Panc1 (cell line): Measurements from ENCODE around the gene TSPAN2. TPM values are rescaled to one million over a fixed set of nuclear protein-coding genes. Genes with fewer than 3 reads are reported as not detected.
A peak's percentile ranks its signal among the peaks of the same experiment; 100 is the strongest.

Experiments
- ATAC-seq: fragments of 200-7000 bp; cut with Tn5 transposase; 2 replicates; pipeline ENCODE4 v1.9.1; 2020; ENCODE audit warnings: mild to moderate bottlenecking, moderate library complexity
- BruUV-seq: library from RNA; stranded (reverse); fragments of 400-500 nt; replicated peaks from 2 replicates; lab custom pipeline; 2021; lab: Mats Ljungman, UMichigan
- CTCF ChIA-PET: fragments of 300-600 bp; sonication (Branson Sonifier 250); formaldehyde crosslinking; loops from one replicate; lab custom pipeline; 2022; ENCODE audit warnings: antibody characterized with exemption; lab: Charles Lee
- POLR2A ChIA-PET: fragments of 300-600 bp; sonication (Branson Sonifier 250); formaldehyde crosslinking; loops from one replicate; lab custom pipeline; 2022; ENCODE audit warnings: antibody characterized with exemption; lab: Charles Lee
- DNase-seq: peaks from one replicate; pipeline ENCODE4 v3.0.0-alpha.2; 2010; ENCODE audit warnings: low read depth, low spot score
- H3K27ac ChIP-seq: 2 replicates; pipeline ENCODE4 v1.5.1; 2011; ENCODE audit warnings: mild to moderate bottlenecking, low read length, inconsistent platforms
- H3K27me3 ChIP-seq: fragments of 200-500 bp; sonication (Bioruptor generic); 2 replicates; pipeline ENCODE4 v1.6.0; 2014; ENCODE audit warnings: low read length, inconsistent platforms; ENCODE audit not compliant: control insufficient read depth, insufficient read depth
- H3K36me3 ChIP-seq: fragments of 200-500 bp; sonication (Bioruptor generic); 2 replicates; pipeline ENCODE4 v1.5.1; 2014; ENCODE audit warnings: inconsistent platforms, mild to moderate bottlenecking, low read length, moderate library complexity; ENCODE audit not compliant: control insufficient read depth, insufficient read depth
- H3K4me1 ChIP-seq: 2 replicates; pipeline ENCODE4 v1.5.1; 2011; ENCODE audit warnings: inconsistent platforms, mild to moderate bottlenecking, low read length, moderate library complexity; ENCODE audit not compliant: control insufficient read depth, insufficient read depth
- H3K4me3 ChIP-seq, 2 experiments: 2 replicates each; pipeline ENCODE4 v1.5.1; 2011 to 2012; ENCODE audit warnings: low read depth in 2 of 2, low read length in 2 of 2, mild to moderate bottlenecking in 2 of 2, inconsistent platforms in 1 of 2, moderate library complexity in 1 of 2
- H3K9me3 ChIP-seq: fragments of 200-500 bp; sonication (Bioruptor generic); 2 replicates; pipeline ENCODE4 v1.5.1; 2014; ENCODE audit warnings: low read depth, mild to moderate bottlenecking, inconsistent platforms, low read length, moderate library complexity; ENCODE audit not compliant: control insufficient read depth, insufficient read depth
- POLR2AphosphoS5 ChIP-seq: IDR thresholded peaks from 2 replicates; pipeline ENCODE4 v1.6.1; 2012; ENCODE audit warnings: mild to moderate bottlenecking, low read depth, low read length, moderate library complexity
- SIN3A ChIP-seq: IDR thresholded peaks from 2 replicates; pipeline ENCODE4 v1.6.1; 2012; ENCODE audit warnings: low read depth, mild to moderate bottlenecking, low read length, moderate library complexity, borderline replicate concordance; ENCODE audit not compliant: insufficient read depth
- TCF7L2 ChIP-seq: IDR thresholded peaks from 2 replicates; pipeline ENCODE4 v1.6.1; 2011; ENCODE audit warnings: mild to moderate bottlenecking, low read depth, low read length, inconsistent platforms
- in situ Hi-C: cut with HindIII; loops from 2 replicates; pipeline ENCODE4 v1.10.0; 2016; ENCODE audit warnings: low sequenced_read_pairs, low pct_unique_long_range_greater_than_20kb
- intact Hi-C: fragments of 100-400 bp; cut with micrococcal nuclease; formaldehyde crosslinking; loops from one replicate; pipeline ENCODE4 v1.10.0; 2022; ENCODE audit not compliant: unreplicated experiment
- total RNA-seq: library from RNA; stranded (reverse); gene quantifications from one replicate; pipeline ENCODE4 v1.2.1, GENCODE V29; 2021; ENCODE audit not compliant: unreplicated experiment
- TF ChIP-seq, protein P1 (sequence below), 2 experiments: IDR thresholded peaks; 2 replicates each; pipeline ENCODE4 v1.6.1; 2011 to 2012; ENCODE audit warnings: low read depth in 2 of 2, control low read depth in 1 of 2, low read length in 1 of 2, mild to moderate bottlenecking in 1 of 2, moderate library complexity in 1 of 2; ENCODE audit not compliant: insufficient read depth in 1 of 2
- TF ChIP-seq, protein P2 (sequence below): fragments of 450-650 bp; IDR thresholded peaks from 2 replicates; pipeline ENCODE4 v1.5.1; 2017; ENCODE audit warnings: mild to moderate bottlenecking

TSPAN2 gene
- total RNA-seq, 1 experiment from 2014 or later, result not detected

DNA sequence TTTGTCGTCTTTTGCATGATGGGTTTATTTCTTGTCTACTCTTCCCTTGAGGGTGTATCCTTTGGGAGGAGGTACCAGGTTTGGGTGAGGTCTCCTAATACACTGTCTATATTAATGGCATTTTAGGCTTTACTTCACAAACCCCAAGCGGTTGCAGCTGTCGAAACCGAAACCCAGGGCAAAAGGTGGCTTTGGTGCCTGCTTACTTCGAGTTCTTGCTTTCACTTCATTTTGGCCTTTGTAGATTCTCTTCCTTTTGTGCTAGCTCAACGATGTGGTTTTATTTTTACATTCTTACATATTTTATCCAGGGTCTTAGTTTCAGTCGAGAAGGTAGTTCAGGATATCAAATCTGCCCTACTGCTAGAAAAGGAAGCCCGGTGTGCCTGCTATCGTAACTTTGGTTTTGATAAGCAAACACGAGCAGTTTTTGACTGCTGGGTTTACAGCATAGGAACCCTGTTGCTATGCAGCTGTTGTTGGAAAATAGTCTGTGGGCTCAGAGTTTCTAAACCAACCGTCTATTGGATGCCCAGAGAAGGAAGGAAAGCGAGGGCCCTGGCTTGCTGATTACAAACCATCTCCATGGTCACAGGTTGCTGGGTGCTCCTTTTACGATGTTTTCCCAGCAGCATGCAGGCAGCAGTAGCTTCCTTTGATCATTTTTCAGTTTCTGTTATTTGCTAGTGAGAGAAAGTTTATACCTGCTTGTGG lies 9.8 kb upstream of the TSPAN2 start:
- Histone ChIP-seq H3K27ac (no peak overlapping the region), H3K4me1 (no peaks in the 10 kb centered on the region; the same call in 1 of the 2 replicates), H3K27me3 (no peaks in the 10 kb centered on the region), H3K36me3 (no peaks in the 10 kb centered on the region; the same call in 1 of the 2 replicates), H3K9me3 (no peaks in the 10 kb centered on the region), H3K4me3 (peak overlapping the region; percentile 27 to 57; a peak in 3 of 4 replicates)
- no TSS peak for BruUV-seq
- intact Hi-C loops (no loop called here), in situ Hi-C loops (no loop called here)
- CTCF ChIA-PET, result no interaction called here
- TF ChIP-seq TCF7L2, result 0 out of 2 replicates have a peak, but pooled peaks have one; percentile 30
- TF ChIP-seq, protein P1, sequence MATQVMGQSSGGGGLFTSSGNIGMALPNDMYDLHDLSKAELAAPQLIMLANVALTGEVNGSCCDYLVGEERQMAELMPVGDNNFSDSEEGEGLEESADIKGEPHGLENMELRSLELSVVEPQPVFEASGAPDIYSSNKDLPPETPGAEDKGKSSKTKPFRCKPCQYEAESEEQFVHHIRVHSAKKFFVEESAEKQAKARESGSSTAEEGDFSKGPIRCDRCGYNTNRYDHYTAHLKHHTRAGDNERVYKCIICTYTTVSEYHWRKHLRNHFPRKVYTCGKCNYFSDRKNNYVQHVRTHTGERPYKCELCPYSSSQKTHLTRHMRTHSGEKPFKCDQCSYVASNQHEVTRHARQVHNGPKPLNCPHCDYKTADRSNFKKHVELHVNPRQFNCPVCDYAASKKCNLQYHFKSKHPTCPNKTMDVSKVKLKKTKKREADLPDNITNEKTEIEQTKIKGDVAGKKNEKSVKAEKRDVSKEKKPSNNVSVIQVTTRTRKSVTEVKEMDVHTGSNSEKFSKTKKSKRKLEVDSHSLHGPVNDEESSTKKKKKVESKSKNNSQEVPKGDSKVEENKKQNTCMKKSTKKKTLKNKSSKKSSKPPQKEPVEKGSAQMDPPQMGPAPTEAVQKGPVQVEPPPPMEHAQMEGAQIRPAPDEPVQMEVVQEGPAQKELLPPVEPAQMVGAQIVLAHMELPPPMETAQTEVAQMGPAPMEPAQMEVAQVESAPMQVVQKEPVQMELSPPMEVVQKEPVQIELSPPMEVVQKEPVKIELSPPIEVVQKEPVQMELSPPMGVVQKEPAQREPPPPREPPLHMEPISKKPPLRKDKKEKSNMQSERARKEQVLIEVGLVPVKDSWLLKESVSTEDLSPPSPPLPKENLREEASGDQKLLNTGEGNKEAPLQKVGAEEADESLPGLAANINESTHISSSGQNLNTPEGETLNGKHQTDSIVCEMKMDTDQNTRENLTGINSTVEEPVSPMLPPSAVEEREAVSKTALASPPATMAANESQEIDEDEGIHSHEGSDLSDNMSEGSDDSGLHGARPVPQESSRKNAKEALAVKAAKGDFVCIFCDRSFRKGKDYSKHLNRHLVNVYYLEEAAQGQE (IDR thresholded peaks at IDR 0.05; ENCODE audit: insufficient read depth in 1 of 2, low read depth in 2 of 2, low read length in 1 of 2), result no peak
- ATAC-seq, result peak; percentile 38; the same call in 1 of the 2 replicates
- DNase-seq, result no peak
- POLR2A ChIA-PET, result interaction anchor here (0.6 kb wide), 1 partner anchor 13 kb away, joined by 3 read pairs; no protein-coding TSS in a partner anchor

DNA sequence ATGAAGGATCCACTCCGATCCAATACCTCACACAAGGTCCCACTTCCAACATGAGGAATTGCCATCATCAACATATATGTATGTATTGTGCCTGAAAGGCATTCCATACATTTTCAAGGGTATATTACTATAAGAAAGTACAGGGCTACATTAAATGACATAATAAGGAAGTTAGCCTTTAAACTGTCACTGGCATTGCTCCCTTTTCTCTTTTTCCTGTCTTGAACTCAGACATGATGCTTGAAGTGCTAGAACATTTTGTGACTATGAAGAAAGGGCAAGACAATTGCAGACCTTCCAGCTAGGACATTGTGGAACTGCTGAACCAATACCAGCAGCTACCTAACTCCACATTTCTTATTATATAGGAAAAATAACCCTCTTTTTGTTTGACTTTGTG lies 2.9 kb upstream of the TSPAN2 start:
- in situ Hi-C loops, result no loop called here
- no peak overlapping the region for H3K27ac ChIP-seq
- TF ChIP-seq SIN3A, result no peak
- TF ChIP-seq POLR2AphosphoS5, result no peak
- TF ChIP-seq TCF7L2, result no peak
- TF ChIP-seq, protein P2, sequence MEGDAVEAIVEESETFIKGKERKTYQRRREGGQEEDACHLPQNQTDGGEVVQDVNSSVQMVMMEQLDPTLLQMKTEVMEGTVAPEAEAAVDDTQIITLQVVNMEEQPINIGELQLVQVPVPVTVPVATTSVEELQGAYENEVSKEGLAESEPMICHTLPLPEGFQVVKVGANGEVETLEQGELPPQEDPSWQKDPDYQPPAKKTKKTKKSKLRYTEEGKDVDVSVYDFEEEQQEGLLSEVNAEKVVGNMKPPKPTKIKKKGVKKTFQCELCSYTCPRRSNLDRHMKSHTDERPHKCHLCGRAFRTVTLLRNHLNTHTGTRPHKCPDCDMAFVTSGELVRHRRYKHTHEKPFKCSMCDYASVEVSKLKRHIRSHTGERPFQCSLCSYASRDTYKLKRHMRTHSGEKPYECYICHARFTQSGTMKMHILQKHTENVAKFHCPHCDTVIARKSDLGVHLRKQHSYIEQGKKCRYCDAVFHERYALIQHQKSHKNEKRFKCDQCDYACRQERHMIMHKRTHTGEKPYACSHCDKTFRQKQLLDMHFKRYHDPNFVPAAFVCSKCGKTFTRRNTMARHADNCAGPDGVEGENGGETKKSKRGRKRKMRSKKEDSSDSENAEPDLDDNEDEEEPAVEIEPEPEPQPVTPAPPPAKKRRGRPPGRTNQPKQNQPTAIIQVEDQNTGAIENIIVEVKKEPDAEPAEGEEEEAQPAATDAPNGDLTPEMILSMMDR, result no peak
- TF ChIP-seq, protein P1 (IDR thresholded peaks at IDR 0.05; ENCODE audit: insufficient read depth in 1 of 2, low read depth in 2 of 2, low read length in 1 of 2), result no peak
- no TSS peak for BruUV-seq
- no peaks in the 10 kb centered on the region; the same call in 1 of the 2 replicates for H3K27me3 ChIP-seq
- DNase-seq (no peak), ATAC-seq (no peak)
- ChIA-PET CTCF (no interaction called here), POLR2A (no interaction called here)
- no peak overlapping the region for H3K4me3 ChIP-seq
- H3K9me3 ChIP-seq, result no peaks in the 10 kb centered on the region
- H3K36me3 ChIP-seq, result no peaks in the 10 kb centered on the region
- intact Hi-C loops, result no loop called here
- no peaks in the 10 kb centered on the region for H3K4me1 ChIP-seq
